Esophagus muscularis mucosa (tissue), 4 donors: ENCODE results near the gene HCLS1. TPM values are rescaled to one million over a fixed set of nuclear protein-coding genes. Genes with fewer than 3 reads are reported as not detected.
"Not testable (repeated sequence)": the region's sequence is repeated elsewhere in the genome, so short reads cannot be mapped to it uniquely, and the experiment has no call there.

Experiments used
- DNase-seq: peaks from one replicate; pipeline ENCODE4 v3.0.0-alpha.2; 2017; ENCODE audit errors: extremely low spot score
- H3K27ac ChIP-seq, 4 donors: fragments of 200-600 bp; sonication (generic); replicated peaks in 1 of 4; 1 replicate in 3 of 4; 2 replicates in 1 of 4; pipeline ENCODE4 v1.5.1; 2016 to 2019; ENCODE audit warnings: mild to moderate bottlenecking in 1 of 4
- H3K27me3 ChIP-seq, 4 donors: fragments of 200-600 bp; sonication (generic); one replicate each; pipeline versions ENCODE4 v1.5.1 to v1.6.0; 2016 to 2019
- H3K36me3 ChIP-seq, 4 donors: fragments of 200-600 bp; sonication (generic); one replicate each; pipeline ENCODE4 v1.5.1; 2016 to 2019
- H3K4me1 ChIP-seq, 4 donors: fragments of 200-600 bp; sonication (generic); one replicate each; pipeline ENCODE4 v1.5.1; 2016 to 2019
- H3K4me3 ChIP-seq, 4 donors: fragments of 200-600 bp; sonication (generic); 1 replicate in 2 of 4; 2 replicates in 2 of 4; pipeline ENCODE4 v1.5.1; 2016 to 2019; ENCODE audit warnings: mild to moderate bottlenecking in 4 of 4, moderate library complexity in 1 of 4
- H3K9me3 ChIP-seq, 4 donors: fragments of 200-600 bp; sonication (generic); 1 replicate in 3 of 4; 2 replicates in 1 of 4; pipeline ENCODE4 v1.5.1; 2016 to 2019
- EP300 ChIP-seq: sonication (generic); formaldehyde crosslinking; IDR thresholded peaks from one replicate; pipeline ENCODE4 v1.6.1; 2017; ENCODE audit warnings: antibody characterized with exemption
- POLR2A ChIP-seq: fragments of 450-650 bp; IDR thresholded peaks from one replicate; pipeline ENCODE4 v1.6.1; 2017; ENCODE audit warnings: antibody characterized with exemption, moderate library complexity, mild to moderate bottlenecking, low read depth
- POLR2AphosphoS5 ChIP-seq, 2 donors: sonication (generic); formaldehyde crosslinking; IDR thresholded peaks; one replicate each; pipeline ENCODE4 v1.6.1; 2017; ENCODE audit warnings: antibody characterized with exemption in 2 of 2
- WGBS: methylation state at CpG from one replicate; pipeline ENCODE4 v1.1.5; 2018; 5-methylcytosine and 5-hydroxymethylcytosine counted together
- intact Hi-C: fragments of 100-400 bp; cut with DNase I; formaldehyde crosslinking; loops from one replicate; pipeline ENCODE4 v1.15.1; 2023
- total RNA-seq, 4 donors: library from RNA; depleted of rRNA; stranded (reverse); fragments of >200 nt; gene quantifications; one replicate each; pipeline versions ENCODE4 v1.1.0 to v1.2.1, GENCODE V29; 2016
- TF ChIP-seq, protein P1 (sequence below), 3 experiments: fragments of 200-600 bp in 2 of 3; fragments of 450-650 bp in 1 of 3; sonication (generic) in 2 of 3; IDR thresholded peaks; one replicate each; pipeline ENCODE4 v1.5.1; 2017 to 2019; ENCODE audit warnings: antibody characterized with exemption in 3 of 3, mild to moderate bottlenecking in 2 of 3, moderate library complexity in 1 of 3

Gene HCLS1
- total RNA-seq, 4 donors from 2014 or later, result 20.5 to 71.7 (median 35.5) TPM

DNA sequence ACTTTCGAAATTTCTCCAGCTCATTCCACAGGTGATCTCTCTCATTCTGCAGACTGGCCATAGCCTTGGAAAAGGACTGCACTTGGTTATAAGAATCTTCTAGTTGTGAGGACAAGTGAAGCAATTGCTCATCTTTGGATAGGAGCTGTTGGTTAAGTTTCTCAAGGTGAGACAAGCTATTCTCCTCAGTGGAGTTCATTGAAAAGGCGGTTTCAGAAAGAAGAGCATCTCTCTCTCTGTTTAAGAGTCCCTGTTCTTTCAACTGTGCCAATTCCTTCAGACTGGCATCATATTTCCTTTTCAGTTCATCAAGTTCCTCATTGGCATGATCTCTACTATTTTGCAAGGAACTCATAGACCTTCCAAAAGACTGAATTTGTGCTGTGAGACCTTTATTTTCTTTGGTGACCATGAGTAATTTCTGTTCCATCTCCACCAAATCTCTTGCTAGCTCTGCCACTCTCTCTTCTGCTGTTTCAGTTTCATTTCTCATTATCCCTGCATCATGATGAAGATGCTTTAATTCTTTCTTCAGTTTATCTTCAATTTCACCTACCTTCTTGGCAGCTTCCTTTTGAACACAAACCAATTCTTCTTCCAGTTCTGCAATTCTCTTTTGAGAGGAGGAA is 30.2 kb upstream of the HCLS1 start:
- Histone ChIP-seq H3K9me3 (no peaks in the 10 kb centered on the region), H3K36me3 (peaks cover 17 to 78% (median 51%) of the 10 kb centered on the region in 4 donors), H3K4me1 (peaks cover 0 to under 1% (median 0%) of the 10 kb centered on the region in 4 donors), H3K27me3 (no peaks in the 10 kb centered on the region), H3K27ac (no peak overlapping the region), H3K4me3 (no peak overlapping the region)
- TF ChIP-seq POLR2AphosphoS5 (IDR thresholded peaks at IDR 0.05) (no peak), EP300 (no peak), POLR2A (no peak)
- TF ChIP-seq, protein P1, sequence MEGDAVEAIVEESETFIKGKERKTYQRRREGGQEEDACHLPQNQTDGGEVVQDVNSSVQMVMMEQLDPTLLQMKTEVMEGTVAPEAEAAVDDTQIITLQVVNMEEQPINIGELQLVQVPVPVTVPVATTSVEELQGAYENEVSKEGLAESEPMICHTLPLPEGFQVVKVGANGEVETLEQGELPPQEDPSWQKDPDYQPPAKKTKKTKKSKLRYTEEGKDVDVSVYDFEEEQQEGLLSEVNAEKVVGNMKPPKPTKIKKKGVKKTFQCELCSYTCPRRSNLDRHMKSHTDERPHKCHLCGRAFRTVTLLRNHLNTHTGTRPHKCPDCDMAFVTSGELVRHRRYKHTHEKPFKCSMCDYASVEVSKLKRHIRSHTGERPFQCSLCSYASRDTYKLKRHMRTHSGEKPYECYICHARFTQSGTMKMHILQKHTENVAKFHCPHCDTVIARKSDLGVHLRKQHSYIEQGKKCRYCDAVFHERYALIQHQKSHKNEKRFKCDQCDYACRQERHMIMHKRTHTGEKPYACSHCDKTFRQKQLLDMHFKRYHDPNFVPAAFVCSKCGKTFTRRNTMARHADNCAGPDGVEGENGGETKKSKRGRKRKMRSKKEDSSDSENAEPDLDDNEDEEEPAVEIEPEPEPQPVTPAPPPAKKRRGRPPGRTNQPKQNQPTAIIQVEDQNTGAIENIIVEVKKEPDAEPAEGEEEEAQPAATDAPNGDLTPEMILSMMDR (IDR thresholded peaks at IDR 0.05), result no peak
- DNase-seq, result no peak
- WGBS, result 91% methylated on average over 2 of the region's 2 CpGs
- intact Hi-C loops, result no loop called here

GRCh38 chr3:121688747-121689146 is 28.0 kb upstream of the HCLS1 start:
- peaks cover 17 to 90% (median 60%) of the 10 kb centered on the region in 4 donors for H3K36me3 ChIP-seq
- H3K4me1 ChIP-seq, intact Hi-C loops, DNase-seq, H3K27me3 ChIP-seq, H3K4me3 ChIP-seq, H3K27ac ChIP-seq: not testable (repeated sequence)
- 91% methylated on average over 20 of the region's 31 CpGs for WGBS
- H3K9me3 ChIP-seq, result peaks cover 0 to 13% (median 2%) of the 10 kb centered on the region in 4 donors

DNA sequence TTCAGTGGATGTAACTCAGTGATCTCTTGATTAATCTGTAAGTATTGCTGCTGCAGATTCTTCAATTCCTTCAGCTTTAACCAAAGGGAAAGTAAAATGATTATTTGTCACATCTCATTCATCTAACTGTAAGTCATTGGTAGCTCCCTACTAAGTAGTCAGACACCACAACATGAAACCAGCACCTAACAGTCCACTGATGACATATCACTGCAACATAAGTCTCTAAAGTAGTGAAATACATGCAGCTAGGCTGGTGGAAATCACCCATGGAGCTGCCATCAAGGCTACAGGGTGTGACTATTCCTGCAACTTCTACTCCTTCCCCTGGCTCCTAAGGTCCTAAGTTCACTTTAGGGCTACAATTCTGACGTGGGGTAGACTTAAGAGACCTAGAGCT is 21.1 kb upstream of the HCLS1 start:
- TF ChIP-seq POLR2A (no peak), POLR2AphosphoS5 (IDR thresholded peaks at IDR 0.05) (no peak), EP300 (no peak)
- TF ChIP-seq, protein P1 (IDR thresholded peaks at IDR 0.05), result no peak
- peaks cover 25 to 74% (median 58%) of the 10 kb centered on the region in 4 donors for H3K36me3 ChIP-seq
- peaks cover 0 to 13% (median 2%) of the 10 kb centered on the region in 4 donors for H3K9me3 ChIP-seq
- H3K4me3 ChIP-seq, result no peak overlapping the region
- no peak overlapping the region for H3K27ac ChIP-seq
- intact Hi-C loops, result no loop called here
- no peaks in the 10 kb centered on the region for H3K27me3 ChIP-seq
- peaks cover 0 to 13% (median 9%) of the 10 kb centered on the region in 4 donors for H3K4me1 ChIP-seq
- no peak for DNase-seq
- 88% methylated on average over 1 of the region's 1 CpG for WGBS

DNA sequence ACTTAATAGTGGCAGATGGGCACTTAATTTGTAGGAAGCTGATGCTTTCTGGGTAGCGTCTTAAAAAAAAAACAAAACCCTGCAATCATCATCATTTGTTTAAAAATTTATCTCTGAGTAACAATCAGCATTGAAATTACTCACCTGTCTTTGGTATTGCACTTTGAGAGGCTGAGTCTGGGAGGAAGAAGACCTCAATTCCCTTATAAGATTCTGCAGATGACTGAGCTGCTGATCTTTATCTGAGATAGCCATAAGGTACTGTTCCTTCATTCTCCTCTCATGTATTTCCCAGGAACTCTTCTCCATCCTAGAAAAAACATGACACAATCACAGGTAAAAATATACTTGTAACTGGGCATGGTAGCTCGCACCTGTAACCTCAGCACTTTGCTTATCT is 16.4 kb upstream of the HCLS1 start:
- Histone ChIP-seq H3K27me3 (no peaks in the 10 kb centered on the region), H3K4me3 (no peak overlapping the region), H3K4me1 (peaks cover 0 to 13% (median 9%) of the 10 kb centered on the region in 4 donors), H3K9me3 (no peaks in the 10 kb centered on the region), H3K36me3 (peaks cover 47 to 93% (median 74%) of the 10 kb centered on the region in 4 donors), H3K27ac (no peak overlapping the region)
- intact Hi-C loops, result no loop called here
- WGBS, result 94% methylated on average over 2 of the region's 2 CpGs
- TF ChIP-seq EP300 (no peak), POLR2AphosphoS5 (IDR thresholded peaks at IDR 0.05) (no peak), POLR2A (no peak)
- TF ChIP-seq, protein P1 (IDR thresholded peaks at IDR 0.05), result no peak
- DNase-seq, result no peak

DNA sequence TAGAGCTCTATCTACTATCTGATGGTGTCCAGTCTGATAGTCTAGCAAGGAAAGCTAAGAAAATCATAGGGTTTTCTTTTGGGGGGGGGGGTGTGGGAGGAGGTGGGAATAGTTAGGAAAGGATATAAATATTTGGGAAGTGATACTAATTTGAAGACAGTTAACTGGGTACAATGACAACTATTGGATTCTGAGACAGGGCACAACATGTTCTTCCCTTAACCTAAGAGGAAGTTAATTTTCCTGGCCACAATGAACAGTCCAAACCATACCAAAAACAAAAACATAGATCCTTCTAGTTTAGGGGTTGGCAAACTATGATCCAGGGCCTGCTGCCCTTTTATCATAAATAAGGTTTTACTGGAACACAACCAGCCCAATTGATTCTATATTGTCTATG is 10.0 kb upstream of the HCLS1 start:
- Histone ChIP-seq H3K4me3 (no peak overlapping the region), H3K9me3 (no peaks in the 10 kb centered on the region), H3K27ac (no peak overlapping the region), H3K36me3 (peaks cover 48 to 100% (median 74%) of the 10 kb centered on the region in 4 donors), H3K27me3 (no peaks in the 10 kb centered on the region), H3K4me1 (no peaks in the 10 kb centered on the region)
- intact Hi-C loops, result no loop called here
- DNase-seq, result no peak
- TF ChIP-seq EP300 (no peak), POLR2A (no peak), POLR2AphosphoS5 (IDR thresholded peaks at IDR 0.05) (no peak)
- TF ChIP-seq, protein P1 (IDR thresholded peaks at IDR 0.05), result no peak
